ENCODE results near the gene PTPRN. TPM values are rescaled to one million over a fixed set of nuclear protein-coding genes. Genes with fewer than 3 reads are reported as not detected.

Gene PTPRN
- not detected for total RNA-seq

GRCh38 chr2:219309278-219309677 is at the start of gene PTPRN:
Gene PTPRN, minus strand, starts transcription at chr2:219309401. Its CDS starts 69 bp downstream, at chr2:219309332.
- DNase-seq (no peak), ATAC-seq (no peak)
- peaks cover 28 to 49% (median 30%) of the 10 kb centered on the region in 3 donors for H3K27me3 ChIP-seq
- H3K9me3 ChIP-seq = no peaks in the 10 kb centered on the region
- H3K4me1 ChIP-seq = no peaks in the 10 kb centered on the region
- no peaks in the 10 kb centered on the region for H3K36me3 ChIP-seq
- no peak within 1 kb of the TSS for H3K4me3 ChIP-seq
- H3K27ac ChIP-seq = no peak within 1 kb of the TSS
- no peak for TF ChIP-seq POLR2A (IDR thresholded peaks at IDR 0.05)
- no peak for TF ChIP-seq CTCF (IDR thresholded peaks at IDR 0.05 in 4 of 5, conservative IDR thresholded peaks at IDR 0.05 in 1 of 5)
- in situ Hi-C loops (cut with MboI; ENCODE audit: low sequenced_read_pairs in 4 of 4) = loop anchor here in 3 of 4 donors (10.0 to 25.0 kb wide), 3 partner anchors 247 to 297 kb away; partner anchors contain the start of genes CFAP65 (in 1 of the 3) and IHH (in 1 of the 3)
- intact Hi-C loops (cut with DNase I; ENCODE audit: low total_unique reads) = no loop called here

GRCh38 chr2:219358170-219359075 is 49.2 kb upstream of the PTPRN start:
- peak overlapping the region; percentile 10 to 36 (median 28) for H3K4me3 ChIP-seq
- ATAC-seq (no peak), DNase-seq (no peak)
- TF ChIP-seq POLR2A (IDR thresholded peaks at IDR 0.05) (no peak), CTCF (IDR thresholded peaks at IDR 0.05 in 4 of 5, conservative IDR thresholded peaks at IDR 0.05 in 1 of 5) (no peak)
- H3K27ac ChIP-seq = no peak overlapping the region
- no peaks in the 10 kb centered on the region for H3K9me3 ChIP-seq
- H3K36me3 ChIP-seq = no peaks in the 10 kb centered on the region
- peaks cover 15 to 21% of the 10 kb centered on the region in 2 donors for H3K4me1 ChIP-seq
- in situ Hi-C loops (cut with MboI; ENCODE audit: low sequenced_read_pairs in 4 of 4) (no loop called here), intact Hi-C loops (cut with DNase I; ENCODE audit: low total_unique reads) (no loop called here)
- peaks cover 36 to 44% (median 37%) of the 10 kb centered on the region in 3 donors for H3K27me3 ChIP-seq

GRCh38 chr2:219356834-219357233 is 47.6 kb upstream of the PTPRN start:
- in situ Hi-C loops (cut with MboI; ENCODE audit: low sequenced_read_pairs in 4 of 4) = no loop called here
- peaks cover 36 to 46% (median 37%) of the 10 kb centered on the region in 3 donors for H3K27me3 ChIP-seq

GRCh38 chr2:219354582-219354981 is 45.4 kb upstream of the PTPRN start:
- H3K4me3 ChIP-seq = no peak overlapping the region
- H3K4me1 ChIP-seq = peaks cover 0 to 8% of the 10 kb centered on the region in 2 donors
- peaks cover 36 to 44% (median 37%) of the 10 kb centered on the region in 3 donors for H3K27me3 ChIP-seq
- no peak for ATAC-seq
- no peaks in the 10 kb centered on the region for H3K36me3 ChIP-seq
- no peak for DNase-seq
- in situ Hi-C loops (cut with MboI; ENCODE audit: low sequenced_read_pairs in 4 of 4) (no loop called here), intact Hi-C loops (cut with DNase I; ENCODE audit: low total_unique reads) (no loop called here)
- no peaks in the 10 kb centered on the region for H3K9me3 ChIP-seq
- H3K27ac ChIP-seq = no peak overlapping the region
- TF ChIP-seq CTCF (IDR thresholded peaks at IDR 0.05 in 4 of 5, conservative IDR thresholded peaks at IDR 0.05 in 1 of 5) (no peak), POLR2A (IDR thresholded peaks at IDR 0.05) (no peak)

More at GRCh38 chr2:219356834-219357233, 47.6 kb upstream of the PTPRN start:
- Histone ChIP-seq H3K4me1 (peaks cover 0 to 8% of the 10 kb centered on the region in 2 donors), H3K36me3 (no peaks in the 10 kb centered on the region), H3K4me3 (no peak overlapping the region), H3K9me3 (no peaks in the 10 kb centered on the region), H3K27ac (no peak overlapping the region)
- ATAC-seq (no peak), DNase-seq (no peak)
- intact Hi-C loops (cut with DNase I; ENCODE audit: low total_unique reads) = no loop called here
- TF ChIP-seq CTCF (IDR thresholded peaks at IDR 0.05 in 4 of 5, conservative IDR thresholded peaks at IDR 0.05 in 1 of 5) (no peak), POLR2A (IDR thresholded peaks at IDR 0.05) (no peak)

All from gastrocnemius medialis (tissue), 4 donors.